Erythroblast (primary cell): ENCODE measurements around the gene DYNC1I1.

ENCODE experiments used
- DNase-seq, 2 experiments: peaks; one replicate each; lab custom pipeline; 2025; lab: John Stamatoyannopoulos, UW
- GATA1 ChIP-seq: IDR thresholded peaks from 2 replicates; pipeline ENCODE4 v1.6.1; 2011; ENCODE audit warnings: low read depth, mild to moderate bottlenecking, control low read depth, low read length, moderate library complexity
- POLR2A ChIP-seq: IDR thresholded peaks from 2 replicates; pipeline ENCODE4 v1.6.1; 2011; ENCODE audit warnings: mild to moderate bottlenecking, low read length

Gene DYNC1I1

GRCh38 chr7:95957510-95957909 is 185.2 kb downstream of the DYNC1I1 start:
- TF ChIP-seq GATA1 (no peak), POLR2A (no peak)
- no peak for DNase-seq

- TF ChIP-seq POLR2A (no peak), GATA1 (no peak)
- no peak for DNase-seq
Observed at GRCh38 chr7:95960706-95961244, 188.4 kb downstream of the DYNC1I1 start.

DNA sequence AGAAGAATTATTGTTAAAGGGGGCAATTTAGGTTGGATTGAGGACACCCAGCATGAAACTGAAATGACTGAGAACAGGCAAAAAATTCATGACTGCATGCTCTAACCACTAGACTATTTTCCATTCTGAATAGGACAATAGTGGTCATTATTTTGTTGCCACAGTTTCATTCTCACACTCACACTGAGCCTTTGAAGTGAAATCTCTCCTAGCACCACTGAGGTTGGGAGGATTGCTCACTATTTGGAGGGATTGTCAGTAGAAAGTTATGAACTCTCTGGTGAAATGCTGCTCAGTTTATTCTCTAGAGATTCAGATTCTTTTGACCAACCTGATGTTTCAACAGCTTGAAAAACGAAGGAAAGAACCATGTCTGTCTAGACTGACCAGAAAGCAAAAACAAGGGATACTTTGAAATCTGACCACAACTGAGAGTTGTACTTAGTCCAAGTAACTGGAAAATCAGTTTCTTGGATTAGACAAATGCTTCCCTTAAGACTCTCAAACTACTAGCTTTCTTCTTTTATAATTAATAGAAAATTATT is 191.2 kb downstream of the DYNC1I1 start:
- no peak for DNase-seq
- TF ChIP-seq POLR2A: no peak
- TF ChIP-seq GATA1: no peak

- no peak for TF ChIP-seq GATA1
- no peak for TF ChIP-seq POLR2A
Observed at GRCh38 chr7:95971716-95972115, 199.4 kb downstream of the DYNC1I1 start.

GRCh38 chr7:95972523-95972922 is 200.2 kb downstream of the DYNC1I1 start:
- TF ChIP-seq POLR2A (no peak), GATA1 (no peak)
- no peak for DNase-seq

More at GRCh38 chr7:95971716-95972115, 199.4 kb downstream of the DYNC1I1 start:
- DNase-seq: no peak

DNA sequence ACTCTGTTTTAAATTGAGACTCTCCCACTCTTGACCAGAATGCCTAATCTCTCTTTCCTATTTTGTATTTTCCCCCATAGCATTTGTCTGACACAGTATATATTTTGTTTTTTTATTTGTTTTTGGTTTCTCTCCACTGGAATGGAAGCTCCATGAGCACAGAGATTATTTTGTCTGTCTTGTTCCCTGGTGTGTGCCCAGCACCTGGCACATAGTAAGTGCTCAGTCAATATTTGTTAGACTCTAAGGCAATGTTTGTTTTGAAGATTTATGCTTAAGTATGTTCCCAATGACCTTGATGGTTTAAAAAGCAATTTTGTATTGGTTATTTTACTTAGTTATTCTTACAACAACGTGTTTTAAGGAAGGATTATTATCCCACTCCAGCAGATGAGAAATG is 201.8 kb downstream of the DYNC1I1 start:
- TF ChIP-seq POLR2A (no peak), GATA1 (no peak)
- DNase-seq: no peak

GRCh38 chr7:95976369-95977060 is 204.2 kb downstream of the DYNC1I1 start:
- TF ChIP-seq GATA1 (no peak), POLR2A (no peak)
- DNase-seq: no peak

GRCh38 chr7:95977994-95978393 is 205.6 kb downstream of the DYNC1I1 start:
- TF ChIP-seq POLR2A (no peak), GATA1 (no peak)
- no peak for DNase-seq

GRCh38 chr7:95980167-95980566 is 207.8 kb downstream of the DYNC1I1 start:
- TF ChIP-seq GATA1 (no peak), POLR2A (no peak)
- no peak for DNase-seq

DNA sequence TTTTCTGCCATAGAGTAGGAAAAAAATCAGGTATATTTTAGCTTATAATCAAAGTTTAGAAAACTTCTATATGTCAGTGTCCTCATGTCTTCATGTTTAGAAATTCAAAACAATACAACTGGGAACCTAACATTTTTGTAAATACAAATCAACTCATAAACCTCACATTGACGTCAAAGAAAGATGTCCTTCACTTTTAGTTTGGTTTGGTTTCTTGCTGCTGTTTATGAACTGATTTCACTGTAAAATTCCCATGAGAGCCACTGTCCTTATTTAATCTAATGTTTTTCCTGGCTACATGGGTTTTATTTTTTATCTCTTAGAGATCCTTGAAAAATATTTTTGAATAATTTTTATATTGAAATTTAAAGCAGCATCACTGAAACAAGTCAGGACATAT is 208.4 kb downstream of the DYNC1I1 start:
- no peak for DNase-seq
- TF ChIP-seq GATA1: no peak
- TF ChIP-seq POLR2A: no peak

GRCh38 chr7:95986178-95986764 is 213.9 kb downstream of the DYNC1I1 start:
- no peak for DNase-seq
- TF ChIP-seq GATA1 (no peak), POLR2A (no peak)

DNA sequence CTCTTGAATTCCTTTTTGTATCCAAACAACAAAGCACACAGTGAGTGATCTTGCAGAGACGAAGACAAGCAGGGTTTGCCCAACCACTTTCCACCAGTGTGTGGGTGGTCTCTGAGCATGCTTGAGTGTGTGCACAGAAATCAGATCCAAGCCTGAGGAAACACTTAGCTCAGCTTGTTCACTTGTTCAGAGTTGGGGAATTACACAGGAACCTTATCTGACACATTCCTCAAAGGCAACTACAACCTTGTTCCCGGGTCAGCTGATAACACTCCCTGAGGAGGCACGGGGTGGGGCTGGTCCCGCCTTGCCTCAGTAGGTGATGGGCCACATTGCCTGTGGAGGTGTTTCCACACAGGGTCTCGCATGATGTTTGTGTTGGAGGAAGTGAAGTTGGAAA is 216.9 kb downstream of the DYNC1I1 start:
- DNase-seq: no peak
- TF ChIP-seq GATA1 (no peak), POLR2A (no peak)

GRCh38 chr7:95993380-95993779 is 221.0 kb downstream of the DYNC1I1 start:
- TF ChIP-seq GATA1 (no peak), POLR2A (no peak)
- no peak for DNase-seq

DNA sequence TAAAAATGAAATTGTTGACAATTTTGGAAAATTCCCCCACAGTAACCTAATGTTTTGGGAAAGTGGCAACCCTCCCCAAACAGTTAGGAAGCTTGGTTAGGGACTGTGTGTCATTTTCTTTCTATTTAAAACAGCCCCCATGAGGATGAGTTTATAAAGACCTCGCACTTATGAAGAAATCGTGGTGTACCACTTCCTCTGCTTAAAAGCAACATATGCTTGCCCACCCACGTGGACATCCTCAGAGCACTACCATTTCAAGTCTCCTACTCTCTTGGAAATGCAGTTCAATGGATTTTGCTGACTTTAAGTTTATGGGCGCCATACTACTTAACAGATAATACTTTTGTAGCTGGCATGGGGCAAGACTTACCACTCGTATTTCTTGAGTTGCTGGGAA is 223.8 kb downstream of the DYNC1I1 start:
- DNase-seq: no peak
- no peak for TF ChIP-seq GATA1
- no peak for TF ChIP-seq POLR2A

DNA sequence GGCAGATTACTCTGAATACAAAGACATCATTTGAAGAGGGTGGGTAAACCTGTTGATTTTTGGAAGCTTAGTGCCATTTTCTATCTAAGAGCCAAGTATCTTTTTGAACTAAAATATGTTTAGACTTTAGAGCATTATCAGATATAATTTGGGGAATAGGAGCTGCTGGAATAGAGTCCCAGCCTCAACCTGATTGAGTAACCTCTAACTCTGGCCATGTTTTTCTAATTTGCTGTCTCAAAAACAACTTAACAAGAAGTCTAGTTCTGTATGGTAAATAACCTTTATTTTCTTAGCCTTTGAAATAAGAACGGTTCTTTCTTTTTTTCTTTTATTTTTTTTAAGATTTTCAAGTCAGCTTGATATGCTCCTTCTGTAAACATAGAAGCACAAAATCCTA is 224.5 kb downstream of the DYNC1I1 start:
- TF ChIP-seq POLR2A: no peak
- no peak for TF ChIP-seq GATA1

More for the DNA sequence above, 224.5 kb downstream of the DYNC1I1 start:
- DNase-seq: no peak
